Right cardiac atrium (tissue), 5 donors: ENCODE data around the gene IFIT3. TPM values are rescaled to one million over a fixed set of nuclear protein-coding genes. Genes with fewer than 3 reads are reported as not detected.
A peak's percentile ranks its signal among the peaks of the same experiment; 100 is the strongest.
"Not testable (repeated sequence)": the region's sequence is repeated elsewhere in the genome, so short reads cannot be mapped to it uniquely, and the experiment has no call there.

ENCODE experiments used
- ATAC-seq, 2 donors: fragments of 200-7000 bp; cut with Tn5 transposase; one replicate each; pipeline versions ENCODE4 v1.8.0 to v1.9.1; 2020; ENCODE audit warnings: moderate library complexity in 2 of 2, mild to moderate bottlenecking in 1 of 2
- DNase-seq, 3 donors: peaks; one replicate each; pipeline ENCODE4 v3.0.0-alpha.2; 2020
- H3K27ac ChIP-seq: one replicate; pipeline ENCODE4 v1.5.1; 2013; ENCODE audit warnings: mild to moderate bottlenecking, low read length, control low read depth, moderate library complexity
- H3K27me3 ChIP-seq: one replicate; pipeline ENCODE4 v1.6.1; 2013; ENCODE audit not compliant: control insufficient read depth, insufficient read depth
- H3K4me1 ChIP-seq: one replicate; pipeline ENCODE4 v1.6.1; 2013; ENCODE audit warnings: low read length; ENCODE audit not compliant: control insufficient read depth, insufficient read depth
- H3K4me3 ChIP-seq: one replicate; pipeline ENCODE4 v1.5.1; 2013; ENCODE audit warnings: low read length, control low read depth
- H3K9me3 ChIP-seq: one replicate; pipeline ENCODE4 v1.6.1; 2013; ENCODE audit warnings: low read length; ENCODE audit not compliant: control insufficient read depth
- WGBS: extraction: QIAGEN DNeasy Blood & Tissue Kit; methylation state at CpG from one replicate; pipeline ENCODE4 v1.1.7; 2013; 5-methylcytosine and 5-hydroxymethylcytosine counted together
- intact Hi-C, 4 donors: fragments of 100-400 bp; cut with DNase I; formaldehyde crosslinking; loops; one replicate each; pipeline versions ENCODE4 v1.11.0 to v1.14.0; 2022 to 2023
- polyA plus RNA-seq: library from polyadenylated mRNA; stranded (reverse); fragments of 200-250 nt; gene quantifications from one replicate; pipeline ENCODE4 v1.2.3, GENCODE V29; 2013
- total RNA-seq, 4 donors: library from RNA; stranded (reverse); fragmentation: NEBNext Ultra II Directional; extraction: Animal tissue kit (Norgen Biotek cat#: 25700); gene quantifications; one replicate each; pipeline ENCODE4 v1.2.1, GENCODE V29; 2021
- donor health status: healthy with polysubstance abuse.
- donor health status: DM: no; HTN: yes; CAD: no.
- donor health status: DM: no; HTN: no; CAD: no.
- donor health status: DM: no; HTN: yes; CAD: no; lungs with severe emphysema.
- donor health status: DM: yes; HTN: yes; CAD: no.

IFIT3 gene
- total and polyA plus RNA-seq, 5 donors, result 8.1 to 14.9 (median 12.6) TPM

DNA sequence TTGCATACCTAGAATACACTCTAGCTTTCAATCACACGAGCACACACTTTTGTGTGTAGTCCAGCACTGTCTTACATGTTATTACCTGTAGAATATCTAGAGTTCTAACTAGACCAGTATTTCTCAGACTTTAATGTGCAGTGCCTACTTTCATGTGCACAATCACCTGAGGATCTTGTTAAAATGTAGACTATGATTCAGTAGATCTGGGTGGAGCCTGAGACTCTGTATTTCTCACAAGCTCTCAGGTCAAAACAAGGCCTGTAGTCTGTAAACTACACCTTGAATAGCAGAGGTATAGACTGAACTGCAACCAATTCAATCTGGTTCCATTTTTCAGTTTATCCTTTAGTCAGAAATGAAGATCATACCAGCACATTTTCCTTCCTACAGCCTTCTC lies 14.8 kb upstream of the IFIT3 start:
- intact Hi-C loops, result no loop called here
- ATAC-seq, result no peak
- DNase-seq, result no peak
- H3K4me1 ChIP-seq, result peaks cover 4% of the 10 kb centered on the region
- H3K9me3 ChIP-seq, result no peaks in the 10 kb centered on the region
- H3K27ac ChIP-seq, result no peak overlapping the region
- WGBS, result 93% methylated on average over 1 of the region's 1 CpG
- no peak overlapping the region for H3K4me3 ChIP-seq
- no peaks in the 10 kb centered on the region for H3K27me3 ChIP-seq

DNA sequence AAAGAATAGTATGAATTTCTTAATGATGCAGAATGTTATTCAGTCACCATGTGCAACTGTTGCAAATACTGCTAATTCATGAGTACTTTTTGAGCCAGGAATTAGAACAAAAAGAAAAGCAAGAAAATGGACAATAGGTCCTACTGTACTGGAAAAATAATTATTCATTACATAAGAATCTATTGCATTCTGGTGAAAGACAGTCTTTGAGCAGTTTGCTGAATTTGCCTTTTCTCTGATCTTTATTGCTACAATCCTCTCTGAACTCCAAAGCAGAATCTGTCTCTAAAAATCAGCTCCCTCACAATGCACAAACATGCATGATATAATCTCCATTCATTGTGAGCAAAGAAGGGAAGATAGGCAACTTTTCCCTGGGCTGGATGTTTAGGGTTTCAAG lies 13.1 kb upstream of the IFIT3 start:
- intact Hi-C loops, result no loop called here
- Histone ChIP-seq H3K27ac (no peak overlapping the region), H3K9me3 (no peaks in the 10 kb centered on the region), H3K27me3 (no peaks in the 10 kb centered on the region), H3K4me1 (peaks cover 4% of the 10 kb centered on the region), H3K4me3 (no peak overlapping the region)
- DNase-seq, result no peak
- no peak for ATAC-seq

GRCh38 chr10:89318047-89318446 lies 9.8 kb upstream of the IFIT3 start:
- intact Hi-C loops, DNase-seq, H3K4me3 ChIP-seq, H3K9me3 ChIP-seq, ATAC-seq, H3K4me1 ChIP-seq, H3K27me3 ChIP-seq, H3K27ac ChIP-seq: not testable (repeated sequence)
- WGBS, result 96% methylated on average over 4 of the region's 4 CpGs

DNA sequence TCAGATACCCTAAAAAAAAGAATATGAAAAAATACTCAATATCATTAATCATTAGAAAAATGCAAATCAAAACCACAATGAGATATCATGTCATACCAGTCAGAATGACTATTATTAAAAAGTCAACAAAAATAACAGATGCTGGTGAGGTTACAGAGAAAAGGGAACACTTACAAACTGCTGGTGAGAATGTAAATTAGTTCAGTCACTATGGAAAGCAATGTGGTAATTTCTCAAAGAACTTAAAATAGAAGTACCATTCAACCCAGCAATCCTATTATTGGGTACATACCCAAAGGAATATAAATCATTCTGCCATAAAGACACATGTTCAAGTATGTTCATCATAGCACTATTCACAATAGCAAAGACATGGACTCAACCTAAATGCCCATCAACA lies 2.7 kb upstream of the IFIT3 start:
- H3K9me3 ChIP-seq, DNase-seq, intact Hi-C loops, H3K27me3 ChIP-seq, H3K27ac ChIP-seq, H3K4me1 ChIP-seq, H3K4me3 ChIP-seq, ATAC-seq: not testable (repeated sequence)

GRCh38 chr10:89325856-89326255 lies 1.9 kb upstream of the IFIT3 start:
- H3K27ac ChIP-seq, ATAC-seq, H3K9me3 ChIP-seq, H3K27me3 ChIP-seq, intact Hi-C loops, H3K4me1 ChIP-seq, DNase-seq, H3K4me3 ChIP-seq: not testable (repeated sequence)
- WGBS, result 47% methylated on average over 2 of the region's 2 CpGs

- Histone ChIP-seq H3K27me3 (no peaks in the 10 kb centered on the region), H3K4me3 (peak overlapping the region; percentile 85), H3K9me3 (no peaks in the 10 kb centered on the region), H3K27ac (peak overlapping the region; percentile 70), H3K4me1 (peaks cover 22% of the 10 kb centered on the region)
- ATAC-seq, result no peak
- no peak for DNase-seq
- 92% methylated on average over 2 of the region's 2 CpGs for WGBS
- intact Hi-C loops, result no loop called here
Measured at GRCh38 chr10:89329151-89329550, 1.4 kb downstream of the IFIT3 start.

DNA sequence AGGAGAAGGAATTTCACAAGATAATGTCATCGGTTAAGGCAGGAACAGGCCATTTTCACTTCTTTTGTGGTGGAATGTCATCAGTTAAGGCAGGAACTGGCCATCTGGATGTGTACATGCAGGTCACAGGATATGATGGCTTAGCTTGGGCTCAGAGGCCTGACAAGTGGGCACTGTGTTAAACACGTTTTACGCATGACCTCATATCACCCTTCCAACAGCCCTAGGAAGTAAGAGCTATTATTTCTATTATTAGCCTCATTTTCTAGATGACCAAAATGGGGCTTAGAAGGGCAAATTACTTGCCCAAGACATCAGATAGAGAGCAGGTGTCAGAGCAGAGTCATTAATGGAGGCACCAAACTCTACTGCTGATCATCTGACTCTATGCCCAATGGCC lies 2.2 kb downstream of the IFIT3 start:
- H3K27me3 ChIP-seq, intact Hi-C loops, H3K9me3 ChIP-seq, ATAC-seq, DNase-seq, H3K4me3 ChIP-seq, H3K27ac ChIP-seq: not testable (repeated sequence)
- 45% methylated on average over 3 of the region's 3 CpGs for WGBS
- peaks cover 22% of the 10 kb centered on the region for H3K4me1 ChIP-seq

- Histone ChIP-seq H3K4me3 (no peak overlapping the region), H3K27ac (peak overlapping the region; percentile 16), H3K9me3 (no peaks in the 10 kb centered on the region), H3K4me1 (peaks cover 22% of the 10 kb centered on the region), H3K27me3 (no peaks in the 10 kb centered on the region)
- intact Hi-C loops, result no loop called here
- no peak for DNase-seq
- no peak for ATAC-seq
Measured at GRCh38 chr10:89330537-89331212, 2.9 kb downstream of the IFIT3 start.

DNA sequence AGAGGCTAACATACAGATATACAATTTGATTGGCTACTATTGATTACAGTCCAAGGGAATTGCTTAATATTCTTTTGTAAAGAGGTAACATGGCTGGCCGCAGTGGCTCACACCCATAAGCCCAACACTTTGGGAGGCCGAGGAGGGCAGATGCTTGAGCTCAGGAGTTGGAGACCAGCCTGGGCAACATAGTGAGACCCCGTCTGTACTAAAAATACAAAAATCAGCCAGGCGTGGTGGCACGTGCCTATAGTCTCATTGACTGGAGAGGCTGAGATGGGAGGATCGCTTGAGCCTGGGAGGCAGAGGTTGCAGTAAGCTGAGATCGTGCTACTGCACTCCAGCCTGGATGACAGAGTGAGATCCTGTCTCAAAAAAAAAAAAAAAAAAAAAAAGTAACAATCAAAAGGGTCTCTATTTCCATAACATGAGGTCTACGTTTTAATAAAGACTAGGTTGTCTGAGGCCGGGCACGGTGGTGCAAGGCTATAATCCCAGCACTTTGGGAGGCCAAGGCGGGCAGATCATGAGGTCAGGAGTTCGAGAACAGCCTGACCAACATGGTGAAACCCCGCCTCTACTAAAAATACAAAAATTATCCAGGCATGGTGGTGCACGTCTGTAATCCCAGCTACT lies 3.8 kb downstream of the IFIT3 start:
- WGBS, result 74% methylated on average over 14 of the region's 14 CpGs
- H3K9me3 ChIP-seq, result not testable (repeated sequence)
- peaks cover 22% of the 10 kb centered on the region for H3K4me1 ChIP-seq

GRCh38 chr10:89332123-89332633 lies 4.4 kb downstream of the IFIT3 start:
- Histone ChIP-seq H3K4me3 (peak overlapping the region; percentile 90), H3K27me3 (no peaks in the 10 kb centered on the region), H3K4me1 (peaks cover 22% of the 10 kb centered on the region), H3K9me3 (no peaks in the 10 kb centered on the region), H3K27ac (peak overlapping the region; percentile 77)
- WGBS, result 9% methylated on average over 5 of the region's 5 CpGs
- ATAC-seq, result peak; percentile 69 to 74
- intact Hi-C loops, result no loop called here
- DNase-seq, result no peak

More for the DNA sequence above, 3.8 kb downstream of the IFIT3 start:
- DNase-seq, H3K4me3 ChIP-seq, ATAC-seq, H3K27me3 ChIP-seq, intact Hi-C loops: not testable (repeated sequence)
- peak overlapping the region; percentile 77 for H3K27ac ChIP-seq

DNA sequence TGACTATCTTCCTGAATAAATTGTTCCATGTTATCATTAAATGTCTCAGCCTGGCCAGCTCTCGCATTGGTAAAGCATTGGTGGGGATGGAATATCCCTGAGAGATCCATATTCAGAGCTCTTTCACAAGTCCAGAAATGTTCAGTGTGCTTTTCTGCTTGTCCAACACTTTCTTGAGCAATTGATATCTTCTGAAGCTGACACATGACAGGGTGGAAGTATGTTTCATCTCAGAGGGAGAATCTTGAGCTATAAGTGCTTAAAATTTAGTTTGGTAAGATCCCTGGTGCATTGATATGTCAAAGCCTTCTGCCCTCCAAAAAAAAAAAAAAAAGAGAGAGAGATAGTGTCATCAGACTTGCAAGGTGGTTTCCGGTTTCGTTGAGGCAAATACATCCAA lies 7.4 kb downstream of the IFIT3 start:
- Histone ChIP-seq H3K4me1 (peaks cover 16% of the 10 kb centered on the region), H3K27ac (no peak overlapping the region), H3K4me3 (no peak overlapping the region), H3K9me3 (no peaks in the 10 kb centered on the region), H3K27me3 (no peaks in the 10 kb centered on the region)
- 93% methylated on average over 3 of the region's 3 CpGs for WGBS
- DNase-seq (no peak), ATAC-seq (no peak)
- intact Hi-C loops, result no loop called here
